ENCODE data around the gene CMIP.

The CMIP gene

GRCh38 chr16:81709016-81709900 is 264.6 kb downstream of the CMIP start:
- DNase-seq, result no peak

GRCh38 chr16:81710044-81710443 is 265.4 kb downstream of the CMIP start:
- no peak for DNase-seq

GRCh38 chr16:81710596-81710995 is 266.0 kb downstream of the CMIP start:
- DNase-seq, result no peak

GRCh38 chr16:81711657-81712319 is 267.2 kb downstream of the CMIP start:
- peak; percentile 93 for DNase-seq

GRCh38 chr16:81712681-81713080 is 268.1 kb downstream of the CMIP start:
- DNase-seq, result no peak

GRCh38 chr16:81713295-81713772 is 268.7 kb downstream of the CMIP start:
- no peak for DNase-seq

GRCh38 chr16:81713796-81714195 is 269.2 kb downstream of the CMIP start:
- no peak for DNase-seq

- DNase-seq, result no peak
These were observed 270.0 kb downstream of the CMIP start for GRCh38 chr16:81714583-81714982.

GRCh38 chr16:81715358-81716196 is 271.0 kb downstream of the CMIP start:
- peak; percentile 31 for DNase-seq

GRCh38 chr16:81716478-81717225 is 272.0 kb downstream of the CMIP start:
- DNase-seq, result no peak

- no peak for DNase-seq
These were observed 273.1 kb downstream of the CMIP start for GRCh38 chr16:81717662-81718189.

GRCh38 chr16:81718637-81719036 is 274.0 kb downstream of the CMIP start:
- DNase-seq, result no peak

- DNase-seq, result no peak
These were observed 275.4 kb downstream of the CMIP start for GRCh38 chr16:81719993-81720392.

- no peak for DNase-seq
These were observed 276.6 kb downstream of the CMIP start for GRCh38 chr16:81720973-81721906.

GRCh38 chr16:81723098-81723723 is 278.6 kb downstream of the CMIP start:
- DNase-seq, result peak; percentile 81

GRCh38 chr16:81728435-81728834 is 283.8 kb downstream of the CMIP start:
- DNase-seq, result no peak

- no peak for DNase-seq
These were observed 284.8 kb downstream of the CMIP start for GRCh38 chr16:81729451-81729850.

GRCh38 chr16:81730090-81731051 is 285.8 kb downstream of the CMIP start:
- DNase-seq, result peak; percentile 79

- no peak for DNase-seq
These were observed 287.0 kb downstream of the CMIP start for GRCh38 chr16:81731649-81732048.
